DOHH2 (cell line): ENCODE results near the gene ST3GAL5.

Source experiments
- CTCF ChIP-seq: fragments of 200-600 bp; sonication (generic); IDR thresholded peaks from one replicate; pipeline ENCODE4 v1.5.1; 2014; ENCODE audit warnings: antibody characterized with exemption, mild to moderate bottlenecking, low read depth, low read length; ENCODE audit not compliant: poor library complexity, severe bottlenecking
- EZH2phosphoT487 ChIP-seq: fragments of 200-600 bp; sonication (generic); IDR thresholded peaks from 2 replicates; pipeline ENCODE4 v1.6.1; 2017; ENCODE audit warnings: borderline replicate concordance, mild to moderate bottlenecking, antibody characterized with exemption, low read length, moderate library complexity, mixed read lengths

- peak; percentile 45 for TF ChIP-seq CTCF
- TF ChIP-seq EZH2phosphoT487 = no peak
These were observed 15.1 kb downstream of the ST3GAL5 start for GRCh38 chr2:85873679-85874078.
